Measurements from ENCODE around the gene TOP3B.

- TF ChIP-seq, protein P1, sequence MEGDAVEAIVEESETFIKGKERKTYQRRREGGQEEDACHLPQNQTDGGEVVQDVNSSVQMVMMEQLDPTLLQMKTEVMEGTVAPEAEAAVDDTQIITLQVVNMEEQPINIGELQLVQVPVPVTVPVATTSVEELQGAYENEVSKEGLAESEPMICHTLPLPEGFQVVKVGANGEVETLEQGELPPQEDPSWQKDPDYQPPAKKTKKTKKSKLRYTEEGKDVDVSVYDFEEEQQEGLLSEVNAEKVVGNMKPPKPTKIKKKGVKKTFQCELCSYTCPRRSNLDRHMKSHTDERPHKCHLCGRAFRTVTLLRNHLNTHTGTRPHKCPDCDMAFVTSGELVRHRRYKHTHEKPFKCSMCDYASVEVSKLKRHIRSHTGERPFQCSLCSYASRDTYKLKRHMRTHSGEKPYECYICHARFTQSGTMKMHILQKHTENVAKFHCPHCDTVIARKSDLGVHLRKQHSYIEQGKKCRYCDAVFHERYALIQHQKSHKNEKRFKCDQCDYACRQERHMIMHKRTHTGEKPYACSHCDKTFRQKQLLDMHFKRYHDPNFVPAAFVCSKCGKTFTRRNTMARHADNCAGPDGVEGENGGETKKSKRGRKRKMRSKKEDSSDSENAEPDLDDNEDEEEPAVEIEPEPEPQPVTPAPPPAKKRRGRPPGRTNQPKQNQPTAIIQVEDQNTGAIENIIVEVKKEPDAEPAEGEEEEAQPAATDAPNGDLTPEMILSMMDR (conservative IDR thresholded peaks at IDR 0.05; ENCODE audit: low read depth in 2 of 2) = no peak
- TF ChIP-seq POLR2AphosphoS5 (IDR thresholded peaks at IDR 0.05; ENCODE audit: low read depth) (no peak), EZH2phosphoT487 (IDR thresholded peaks at IDR 0.05; ENCODE audit: unreplicated experiment) (no peak), EZH2 (IDR thresholded peaks at IDR 0.05; ENCODE audit: low read depth, unreplicated experiment) (peak; percentile 8)
Observed at GRCh38 chr22:22010358-22010757, 27.8 kb upstream of the TOP3B start.

All from GM23338 (cell line).